ENCODE measurements around the gene EML1. TPM values are rescaled to one million over a fixed set of nuclear protein-coding genes. Genes with fewer than 3 reads are reported as not detected.

EML1 gene
- total and polyA plus RNA-seq, 2 experiments from 2014 or later, result 16.6 to 16.9 TPM

GRCh38 chr14:99938376-99938775 is 145.2 kb downstream of the EML1 start:
- no peak for DNase-seq (ENCODE audit: low read depth in 1 of 2, low spot score in 1 of 2)
- Histone ChIP-seq H3K27ac (no peak overlapping the region), H3K9me3 (ENCODE audit: low read depth) (no peaks in the 10 kb centered on the region), H3K36me3 (no peaks in the 10 kb centered on the region), H3K27me3 (no peaks in the 10 kb centered on the region), H3K4me1 (ENCODE audit: low read depth) (peaks cover 9% of the 10 kb centered on the region), H3K4me3 (no peak overlapping the region)
- no peak for TF ChIP-seq CTCF (IDR thresholded peaks at IDR 0.05; ENCODE audit: low read depth, low read length)

GRCh38 chr14:99938896-99939295 is 145.7 kb downstream of the EML1 start:
- DNase-seq (ENCODE audit: low read depth in 1 of 2, low spot score in 1 of 2), result no peak
- no peak overlapping the region for H3K4me3 ChIP-seq
- no peaks in the 10 kb centered on the region for H3K9me3 ChIP-seq (ENCODE audit: low read depth)
- no peak for TF ChIP-seq CTCF (IDR thresholded peaks at IDR 0.05; ENCODE audit: low read depth, low read length)
- no peak overlapping the region for H3K27ac ChIP-seq
- H3K4me1 ChIP-seq (ENCODE audit: low read depth), result peaks cover 9% of the 10 kb centered on the region
- H3K36me3 ChIP-seq, result no peaks in the 10 kb centered on the region
- no peaks in the 10 kb centered on the region for H3K27me3 ChIP-seq

GRCh38 chr14:99939421-99939820 is 146.2 kb downstream of the EML1 start:
- H3K36me3 ChIP-seq, result no peaks in the 10 kb centered on the region
- H3K27ac ChIP-seq, result no peak overlapping the region
- no peak for DNase-seq (ENCODE audit: low read depth in 1 of 2, low spot score in 1 of 2)
- no peaks in the 10 kb centered on the region for H3K9me3 ChIP-seq (ENCODE audit: low read depth)
- no peak for TF ChIP-seq CTCF (IDR thresholded peaks at IDR 0.05; ENCODE audit: low read depth, low read length)
- H3K27me3 ChIP-seq, result no peaks in the 10 kb centered on the region
- no peak overlapping the region for H3K4me3 ChIP-seq
- peaks cover 9% of the 10 kb centered on the region for H3K4me1 ChIP-seq (ENCODE audit: low read depth)

- Histone ChIP-seq H3K4me3 (no peak overlapping the region), H3K27ac (no peak overlapping the region), H3K36me3 (no peaks in the 10 kb centered on the region), H3K9me3 (ENCODE audit: low read depth) (no peaks in the 10 kb centered on the region), H3K27me3 (no peaks in the 10 kb centered on the region), H3K4me1 (ENCODE audit: low read depth) (peaks cover 9% of the 10 kb centered on the region)
- no peak for DNase-seq (ENCODE audit: low read depth in 1 of 2, low spot score in 1 of 2)
- no peak for TF ChIP-seq CTCF (IDR thresholded peaks at IDR 0.05; ENCODE audit: low read depth, low read length)
Observed at GRCh38 chr14:99940064-99940463, 146.9 kb downstream of the EML1 start.

- peaks cover 2% of the 10 kb centered on the region for H3K27me3 ChIP-seq
- no peak overlapping the region for H3K27ac ChIP-seq
- H3K4me1 ChIP-seq (ENCODE audit: low read depth), result peaks cover 9% of the 10 kb centered on the region
- H3K4me3 ChIP-seq, result no peak overlapping the region
- H3K36me3 ChIP-seq, result no peaks in the 10 kb centered on the region
- DNase-seq (ENCODE audit: low read depth in 1 of 2, low spot score in 1 of 2), result no peak
- no peak for TF ChIP-seq CTCF (IDR thresholded peaks at IDR 0.05; ENCODE audit: low read depth, low read length)
- H3K9me3 ChIP-seq (ENCODE audit: low read depth), result no peaks in the 10 kb centered on the region
Observed at GRCh38 chr14:99941211-99941610, 148.0 kb downstream of the EML1 start.

GRCh38 chr14:99943620-99944019 is 150.4 kb downstream of the EML1 start:
- Histone ChIP-seq H3K4me3 (no peak overlapping the region), H3K9me3 (ENCODE audit: low read depth) (no peaks in the 10 kb centered on the region), H3K27ac (no peak overlapping the region), H3K36me3 (no peaks in the 10 kb centered on the region), H3K27me3 (peaks cover 7% of the 10 kb centered on the region), H3K4me1 (ENCODE audit: low read depth) (peaks cover 9% of the 10 kb centered on the region)
- TF ChIP-seq CTCF (IDR thresholded peaks at IDR 0.05; ENCODE audit: low read depth, low read length), result no peak
- no peak for DNase-seq (ENCODE audit: low read depth in 1 of 2, low spot score in 1 of 2)
